GM21619 (cell line): Measurements from ENCODE around the gene ZFP64.
"Not testable (repeated sequence)": the region's sequence is repeated elsewhere in the genome, so short reads cannot be mapped to it uniquely, and the experiment has no call there.

ENCODE experiments used
- ATAC-seq: cut with Tn5 transposase; IDR thresholded peaks from one replicate; pipeline ENCODE4 v1.9.1; 2021; ENCODE audit not compliant: unreplicated experiment

Gene ZFP64

DNA sequence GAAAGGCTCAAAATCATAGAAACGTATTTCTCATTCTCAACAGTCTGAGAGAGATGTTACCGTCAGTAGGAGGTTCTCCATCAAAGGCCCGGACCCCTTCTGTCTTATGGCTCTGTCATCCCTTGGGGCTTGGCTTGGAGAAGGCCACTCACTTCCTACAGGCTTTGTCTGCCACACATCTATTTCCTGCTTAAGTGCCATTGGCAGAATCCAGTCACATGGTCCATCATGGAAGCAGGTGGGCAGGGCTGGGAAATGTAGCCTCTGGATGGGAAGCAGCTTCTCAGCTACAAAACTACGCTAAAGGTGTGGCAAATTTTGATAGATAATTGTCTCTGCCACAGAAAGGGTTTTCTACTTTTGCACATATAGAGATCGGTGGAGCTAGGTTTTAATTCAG lies 12.6 kb upstream of the ZFP64 start:
- ATAC-seq = no peak

DNA sequence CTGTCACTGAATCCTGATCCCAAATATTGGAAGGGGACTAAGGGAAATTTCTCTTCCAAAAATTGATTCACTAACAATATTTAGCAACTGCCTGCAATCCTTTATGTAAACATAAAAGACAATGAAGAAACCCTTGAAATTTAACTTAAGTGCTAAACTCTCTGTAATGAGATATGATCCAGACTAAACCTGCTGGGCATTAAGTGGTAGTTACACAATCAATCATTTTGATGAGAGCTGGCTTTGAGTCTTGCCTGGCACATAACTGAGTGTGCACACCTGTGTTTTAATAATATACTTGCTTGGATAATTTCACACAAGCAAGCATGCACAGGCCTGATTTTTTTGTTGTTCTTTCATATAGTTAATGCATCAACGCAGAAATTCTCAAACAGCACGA lies 9.8 kb upstream of the ZFP64 start:
- ATAC-seq = no peak

DNA sequence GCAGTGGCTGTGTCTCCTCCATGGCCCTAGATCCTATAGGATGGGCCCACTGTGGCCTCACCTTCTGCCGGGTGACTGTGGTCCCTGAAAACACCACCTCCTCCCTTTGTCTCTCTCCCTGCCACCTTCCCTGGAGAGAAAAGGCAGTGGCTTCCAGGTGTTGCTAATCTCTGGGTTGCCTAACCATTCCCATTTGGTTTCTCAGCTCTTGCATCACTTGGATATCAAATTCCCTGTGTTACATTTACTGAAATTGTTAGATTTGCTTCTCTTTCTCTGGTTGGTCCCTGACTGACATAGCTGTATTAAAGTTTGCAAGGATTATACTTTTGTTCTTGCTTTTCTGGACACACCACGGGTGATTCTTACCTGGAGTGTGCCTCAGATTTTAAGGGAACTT lies 9.3 kb upstream of the ZFP64 start:
- no peak for ATAC-seq

DNA sequence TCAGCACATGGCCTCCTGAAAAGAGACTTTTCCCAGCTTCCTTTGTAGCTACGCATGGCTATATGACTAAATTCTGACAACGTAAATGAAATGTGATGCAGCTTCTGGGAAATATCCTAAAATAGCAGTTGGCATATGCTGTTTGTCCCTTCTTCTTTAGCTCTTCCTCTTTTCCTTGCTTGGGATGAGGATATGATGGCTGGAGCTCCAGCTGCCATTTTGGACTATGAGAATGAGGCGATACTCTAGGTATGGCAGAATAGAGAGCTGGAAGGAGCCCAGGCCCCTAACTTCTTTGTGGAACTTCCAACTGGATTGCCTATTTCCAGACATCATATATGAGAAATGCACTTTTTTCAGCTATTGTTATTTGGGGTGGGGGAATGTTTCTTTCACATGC lies 5.3 kb upstream of the ZFP64 start:
- ATAC-seq = no peak

DNA sequence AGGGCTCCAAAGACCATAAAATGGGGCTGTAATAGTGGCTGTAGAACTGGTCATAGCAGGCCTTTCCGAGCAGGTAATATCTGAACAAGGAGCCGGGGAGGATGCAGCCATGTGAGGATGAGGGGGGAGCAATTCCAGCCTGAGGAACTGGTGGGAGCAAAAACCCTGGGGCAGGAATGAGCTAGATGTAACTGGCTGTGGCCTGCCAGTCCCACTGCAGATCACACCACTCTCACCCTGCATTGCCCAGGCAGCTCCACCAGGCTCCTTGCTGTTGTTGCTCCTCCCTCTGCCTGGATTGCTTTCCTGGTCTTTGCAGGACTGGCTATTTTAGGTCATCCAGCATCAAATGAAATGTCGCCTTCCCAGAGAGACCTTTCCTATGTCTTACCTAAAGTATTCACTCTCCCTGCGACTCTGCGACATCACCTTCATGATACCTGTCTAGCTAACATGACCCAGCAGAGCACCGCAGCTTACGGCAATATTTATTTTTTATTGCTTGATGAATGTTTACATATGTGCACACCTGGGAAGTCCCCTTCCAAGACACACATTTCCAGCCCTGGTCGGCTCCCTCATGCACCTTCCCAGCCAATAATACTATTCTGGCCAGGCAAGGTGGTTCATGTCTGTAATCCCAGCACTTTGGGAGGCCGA lies 2.4 kb upstream of the ZFP64 start:
- ATAC-seq = no peak

DNA sequence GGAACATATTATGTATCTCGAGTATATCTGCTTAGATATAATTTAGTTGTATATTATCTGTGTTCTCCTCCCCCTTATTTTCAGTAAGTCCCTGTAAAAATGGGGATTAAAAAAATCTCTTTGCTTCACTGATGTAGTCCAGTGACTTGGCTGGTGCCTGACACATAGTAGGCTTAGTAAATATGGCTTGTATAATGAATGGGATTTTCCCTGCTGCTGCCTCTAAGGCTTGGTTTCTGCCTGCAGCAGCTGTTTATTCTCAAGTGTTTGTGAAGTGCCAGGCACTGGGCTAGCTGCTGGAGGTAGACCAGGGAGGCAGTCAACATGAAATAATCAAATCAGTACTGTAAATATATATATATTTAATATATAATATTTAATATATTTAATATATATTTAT lies 1.6 kb upstream of the ZFP64 start:
- no peak for ATAC-seq

DNA sequence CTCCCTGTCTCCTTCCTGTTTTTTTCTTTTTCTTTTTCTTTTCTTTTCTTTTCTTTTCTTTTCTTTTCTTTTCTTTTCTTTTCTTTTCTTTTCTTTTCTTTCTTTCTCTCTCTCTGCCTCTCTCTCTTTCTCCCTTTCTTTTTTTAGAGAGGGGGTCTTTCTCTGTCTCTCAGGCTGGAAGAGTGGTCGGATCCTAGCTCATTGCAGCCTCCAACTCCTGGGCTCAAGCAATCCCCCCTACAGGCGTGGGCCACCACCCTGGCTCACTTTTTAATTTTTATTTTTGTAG lies 1.1 kb upstream of the ZFP64 start:
- not testable (repeated sequence) for ATAC-seq

DNA sequence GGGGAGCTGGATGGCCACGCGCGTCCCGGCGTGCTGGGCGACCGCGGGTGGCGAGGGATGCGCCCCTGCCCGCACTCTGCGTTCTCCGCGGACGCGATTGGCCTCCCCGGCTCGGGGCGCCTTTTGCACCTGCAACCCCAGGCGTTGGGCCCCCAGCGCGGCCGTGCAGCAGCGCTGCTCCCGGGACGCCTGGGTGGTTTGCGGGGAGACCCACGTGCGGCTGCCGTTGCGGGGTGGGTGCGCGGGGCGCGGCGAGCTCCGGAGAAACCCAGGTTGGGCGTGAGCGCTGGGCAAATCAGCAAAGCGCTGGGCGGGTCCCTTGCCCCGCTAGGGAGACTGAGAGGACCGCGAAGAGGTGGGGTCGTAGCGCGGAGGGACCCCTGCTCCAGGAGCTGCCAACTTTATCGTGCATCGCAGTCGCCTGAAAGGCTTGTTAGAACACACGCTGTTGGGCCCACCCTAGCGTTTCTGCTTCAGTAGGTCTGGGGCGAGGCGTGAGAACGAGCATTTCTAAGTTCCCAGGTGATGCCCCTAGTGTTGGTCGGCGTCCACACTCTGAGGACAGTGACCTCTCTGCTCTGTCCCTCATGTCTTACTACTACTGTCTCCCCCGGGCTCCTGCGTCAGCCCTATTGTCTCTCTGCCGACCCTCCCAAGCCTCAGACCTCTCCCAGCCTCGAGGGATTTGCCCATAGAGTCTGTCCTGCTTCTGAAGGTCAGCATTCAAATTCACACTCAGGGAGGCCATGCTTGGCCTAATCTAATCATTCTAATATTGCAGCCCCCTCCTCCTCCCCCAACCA lies 538 bp upstream of the ZFP64 start:
- peak; percentile 49 for ATAC-seq

DNA sequence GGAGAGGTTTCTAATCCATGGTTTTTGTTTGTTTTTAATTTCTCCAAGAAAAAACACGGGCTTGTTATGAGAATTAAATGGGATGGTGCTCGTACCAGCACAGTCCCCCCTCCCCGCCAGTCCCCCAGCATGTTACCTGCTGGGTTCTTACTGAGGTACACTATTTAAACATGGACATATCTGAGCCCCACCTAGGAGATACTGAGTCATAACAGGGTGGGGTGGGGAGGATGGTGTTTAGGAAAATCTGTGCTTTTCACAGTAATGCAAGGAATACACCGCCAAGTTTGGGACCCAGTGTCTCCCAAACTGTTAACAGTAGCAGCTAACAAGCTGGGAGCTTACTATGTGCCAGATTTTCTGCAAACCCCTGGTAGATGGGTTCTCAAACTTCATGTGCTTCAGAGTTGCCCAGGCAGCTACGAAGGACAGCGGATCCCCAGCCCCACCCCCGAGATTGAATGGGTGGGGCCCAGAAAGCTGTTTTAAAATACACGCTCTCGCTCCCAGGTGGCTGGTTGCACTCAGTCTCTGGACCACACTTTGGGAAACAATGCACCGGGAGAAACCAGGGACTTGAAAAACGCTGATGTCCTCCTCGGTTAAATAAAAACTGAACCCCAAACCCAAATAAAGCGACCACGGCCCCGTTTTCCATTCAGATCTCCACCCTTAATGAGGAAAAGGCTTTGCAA lies 995 bp downstream of the ZFP64 start:
- peak; percentile 39 for ATAC-seq

DNA sequence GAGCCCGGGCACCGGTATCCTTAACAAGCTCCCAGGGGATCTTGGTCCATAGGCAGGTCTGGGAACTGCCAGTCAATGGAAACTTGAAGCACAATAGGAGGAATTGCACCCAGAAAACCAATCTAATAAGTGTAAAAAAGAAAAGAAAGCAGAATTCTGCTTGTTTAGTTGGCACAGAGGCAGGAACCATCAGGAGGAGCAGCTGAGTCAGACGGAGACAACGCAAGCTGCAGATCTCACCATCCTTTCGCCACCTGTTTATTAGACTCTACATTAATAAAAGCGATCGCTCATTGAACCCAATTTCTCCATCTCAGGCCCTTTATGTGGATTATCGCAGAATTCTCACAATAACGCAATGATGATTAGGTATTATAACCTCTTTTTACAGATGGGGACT lies 9.8 kb downstream of the ZFP64 start:
- no peak for ATAC-seq

DNA sequence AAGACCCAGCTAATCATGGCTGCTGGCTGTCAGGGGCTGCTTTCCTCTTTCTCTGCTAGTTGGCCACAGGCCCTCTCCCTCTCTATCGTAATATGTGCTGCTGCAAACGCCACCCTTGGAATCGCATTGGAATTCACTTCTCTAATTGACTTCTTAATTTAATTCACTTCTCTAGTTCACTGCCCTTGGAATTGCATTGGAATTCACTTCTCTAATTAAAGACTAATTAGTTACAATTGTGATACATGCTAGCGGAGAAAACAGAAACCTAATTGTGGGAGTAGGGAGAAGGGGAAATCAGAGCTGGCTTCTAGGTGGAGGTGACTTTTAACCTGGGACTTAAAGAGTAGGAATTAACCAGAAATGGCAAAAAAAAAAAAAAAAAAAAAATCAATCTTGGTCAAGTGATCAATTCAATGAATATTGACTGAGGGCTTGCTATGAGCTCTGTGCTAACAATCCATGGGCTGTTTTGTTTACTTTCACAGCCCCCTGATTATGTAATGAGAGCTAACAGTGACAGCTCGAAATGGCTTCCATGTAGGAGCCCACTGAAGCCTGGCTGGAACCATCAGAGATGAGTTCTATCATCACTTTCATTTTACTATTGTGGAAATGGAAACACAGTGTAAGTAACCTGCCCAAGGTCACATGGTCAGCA lies 11.3 kb downstream of the ZFP64 start:
- ATAC-seq = no peak

DNA sequence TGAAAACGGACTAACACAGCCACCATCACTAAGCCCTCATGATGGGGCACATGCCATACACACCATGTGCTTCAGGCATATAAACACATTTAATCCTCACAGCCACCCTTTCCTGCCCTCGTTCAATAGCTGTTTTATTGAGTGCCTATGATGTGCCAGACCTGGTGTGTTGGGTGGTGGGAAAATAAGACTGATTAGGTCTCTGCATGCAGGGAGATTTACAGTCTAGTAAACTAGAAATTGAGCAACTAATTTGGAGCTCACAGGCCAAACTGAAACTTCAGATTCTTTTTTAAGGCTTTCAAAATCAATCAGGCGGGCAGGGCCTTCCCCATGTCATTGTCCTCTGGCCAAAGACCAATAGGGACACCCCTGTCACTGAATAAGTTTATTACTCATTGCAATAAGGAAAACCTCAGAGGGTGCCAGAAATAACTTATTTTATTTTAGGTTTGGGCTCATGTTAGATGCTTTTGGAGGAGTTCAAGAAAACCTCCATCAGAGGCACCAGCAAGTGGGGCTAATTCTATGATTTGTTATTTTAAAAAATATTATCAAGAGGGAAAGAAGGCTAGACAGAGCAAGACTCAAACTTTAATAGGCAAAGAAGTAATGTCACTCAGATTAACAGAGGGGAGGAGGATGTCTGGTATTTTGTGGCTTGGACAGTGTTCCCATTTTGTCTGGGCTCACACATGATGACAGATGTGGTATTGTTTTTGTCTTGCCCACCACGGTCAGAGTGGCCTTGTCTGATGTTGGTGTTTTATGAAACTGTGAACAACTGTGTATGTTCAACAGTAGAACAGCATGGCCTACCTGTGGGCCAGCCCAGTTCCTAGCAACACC lies 12.0 kb downstream of the ZFP64 start:
- peak; percentile 88 for ATAC-seq

DNA sequence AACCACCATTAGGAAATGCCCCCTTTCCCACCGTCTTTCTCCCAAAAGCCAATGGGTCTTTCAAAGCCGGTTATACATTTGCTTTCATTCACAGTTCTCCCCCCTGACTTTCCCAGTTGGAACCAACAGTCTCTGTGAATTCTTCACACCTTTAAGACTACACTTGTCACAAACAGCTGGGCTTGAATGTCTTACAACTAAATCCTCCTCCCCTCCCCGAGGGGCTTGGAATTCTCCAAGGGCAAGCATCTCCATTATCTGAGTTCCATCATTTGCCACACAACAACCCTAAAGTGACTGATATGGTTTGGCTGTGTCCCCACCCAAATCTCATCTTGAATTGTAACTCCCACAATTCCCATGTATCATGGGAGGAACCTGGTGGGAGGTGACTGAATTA lies 12.9 kb downstream of the ZFP64 start:
- ATAC-seq = no peak

DNA sequence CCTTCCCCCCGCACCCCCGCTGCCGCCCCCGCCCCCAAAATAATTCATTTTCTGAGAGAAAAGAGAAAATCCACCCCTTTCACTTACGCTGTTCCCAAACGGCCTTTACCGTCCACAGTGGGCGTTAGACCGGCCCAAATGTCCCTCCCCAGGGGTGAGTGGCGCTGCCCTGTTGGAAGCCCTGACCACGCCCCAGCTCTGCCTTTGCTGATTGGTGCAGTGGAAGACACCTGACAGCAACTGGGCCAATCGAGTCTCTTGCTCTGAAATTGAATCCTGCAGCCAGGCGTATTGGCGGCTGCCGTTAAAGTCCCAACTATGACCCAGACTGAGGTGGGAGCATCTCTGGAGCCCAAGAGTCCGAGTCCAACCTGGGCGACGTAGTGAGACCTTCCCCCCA lies 15.7 kb downstream of the ZFP64 start:
- ATAC-seq = no peak

DNA sequence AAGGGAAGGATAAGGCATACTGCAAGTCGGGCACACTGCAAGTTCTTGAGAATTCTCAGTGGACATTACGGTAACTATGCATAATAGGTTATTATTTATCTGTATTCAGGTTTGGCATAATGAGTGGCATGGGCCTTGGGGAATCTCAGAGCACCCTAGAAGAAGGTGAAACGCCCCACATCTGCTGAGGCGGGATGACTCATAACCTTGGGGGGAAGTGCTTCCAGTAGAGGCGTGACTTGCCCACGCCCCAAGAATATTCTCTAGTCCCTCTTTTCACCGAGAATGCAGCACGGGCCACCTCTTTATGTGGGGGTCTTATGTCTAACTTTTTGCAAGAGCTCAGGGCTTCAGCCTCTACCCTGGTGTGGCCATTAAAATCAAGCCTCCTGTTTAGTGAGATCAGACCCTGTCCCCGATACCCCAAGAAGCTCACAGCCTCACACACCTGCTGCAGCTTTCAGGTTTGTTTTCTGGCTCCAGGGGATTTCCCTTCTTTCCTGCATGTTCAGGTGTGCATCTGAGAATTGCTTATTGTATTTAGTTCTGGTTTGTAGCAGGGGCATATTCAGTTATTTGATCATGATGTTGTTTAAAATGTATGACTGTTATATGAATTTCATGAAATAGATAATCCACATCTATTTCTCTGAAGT lies 19.1 kb downstream of the ZFP64 start:
- ATAC-seq = peak; percentile 75

DNA sequence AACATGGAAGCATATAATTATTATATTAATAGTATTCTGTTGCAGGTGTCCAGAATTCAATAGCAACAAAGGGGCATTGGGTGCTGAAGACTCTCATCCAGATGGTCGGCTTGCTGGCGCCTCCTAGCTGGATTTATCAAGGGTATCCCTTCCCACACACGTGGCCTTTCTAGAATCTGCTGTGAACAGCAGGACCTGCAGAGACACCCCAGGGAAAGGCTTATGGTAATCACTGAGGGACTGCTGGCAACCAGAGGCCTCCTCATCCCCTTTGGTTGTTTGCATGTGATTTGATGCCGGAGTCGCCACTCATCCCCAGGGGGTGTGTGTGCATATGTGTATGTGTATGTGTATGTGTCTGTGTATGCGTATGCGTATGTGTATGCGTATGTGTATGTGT lies 20.6 kb downstream of the ZFP64 start:
- no peak for ATAC-seq

DNA sequence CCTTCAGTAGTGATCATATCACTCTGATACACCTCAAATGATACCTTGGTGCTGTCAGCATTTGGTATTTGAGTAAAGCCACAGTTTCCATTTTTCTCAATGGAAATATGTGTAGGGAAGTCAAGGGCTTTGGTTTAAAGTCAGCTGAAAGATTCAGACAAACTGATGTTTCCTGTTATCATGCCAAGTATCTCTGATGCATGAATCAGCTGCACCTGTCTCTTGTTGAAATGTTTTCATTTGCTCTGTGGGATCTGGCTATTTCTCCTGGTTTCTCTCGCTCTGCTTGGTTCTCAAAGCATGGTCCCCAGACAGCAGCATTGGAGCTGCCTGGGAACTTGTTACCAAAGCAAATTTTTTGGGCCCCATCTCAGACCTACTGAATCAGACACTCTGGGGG lies 23.5 kb downstream of the ZFP64 start:
- ATAC-seq = no peak

DNA sequence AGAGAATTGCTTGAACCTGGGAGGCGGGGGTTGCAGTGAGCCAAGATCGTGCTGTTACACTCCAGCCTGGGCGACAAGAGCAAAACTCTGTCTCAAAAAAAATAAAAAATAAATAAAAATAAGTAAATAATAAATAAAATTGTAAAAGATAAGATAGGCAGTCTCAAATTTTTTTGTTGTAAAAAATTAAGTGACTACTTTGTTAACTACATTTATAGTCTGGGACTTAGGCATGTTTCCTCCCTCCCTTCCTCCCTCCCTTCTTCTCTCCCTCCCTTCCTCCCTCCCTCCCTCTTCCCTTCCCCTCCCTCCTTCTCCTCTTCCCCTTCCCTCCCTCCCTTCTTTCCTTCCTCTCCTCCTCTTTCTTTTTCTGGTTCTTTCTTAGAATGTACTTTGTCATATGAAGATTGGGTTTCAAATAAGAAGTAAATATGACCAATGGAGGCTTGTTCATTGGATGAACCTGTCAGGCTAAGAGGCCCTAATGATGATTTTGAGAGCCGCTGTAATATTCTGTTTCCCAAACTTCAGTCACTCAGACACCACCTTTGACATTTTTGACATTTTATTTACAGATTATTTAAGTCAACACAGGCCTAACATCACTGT lies 24.2 kb downstream of the ZFP64 start:
- no peak for ATAC-seq

DNA sequence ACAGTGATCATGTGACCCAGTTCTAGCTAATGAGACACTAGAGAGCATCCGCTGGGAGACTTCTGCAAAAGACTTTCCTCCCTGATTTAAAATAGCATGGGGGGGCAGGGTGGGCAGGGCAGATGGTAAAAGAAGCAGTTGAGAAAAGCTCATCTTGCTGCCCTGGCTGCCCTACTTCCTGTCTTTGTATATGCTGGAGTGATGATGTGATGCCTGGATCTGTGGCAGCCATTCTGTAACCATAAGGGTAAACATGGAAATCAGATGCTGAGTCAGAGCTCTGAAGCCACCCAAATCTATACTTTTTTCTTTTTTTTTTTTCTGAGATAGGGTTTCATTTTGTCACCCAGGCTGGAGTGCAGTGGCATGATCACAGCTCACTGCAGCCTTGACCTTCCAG lies 25.4 kb downstream of the ZFP64 start:
- no peak for ATAC-seq

DNA sequence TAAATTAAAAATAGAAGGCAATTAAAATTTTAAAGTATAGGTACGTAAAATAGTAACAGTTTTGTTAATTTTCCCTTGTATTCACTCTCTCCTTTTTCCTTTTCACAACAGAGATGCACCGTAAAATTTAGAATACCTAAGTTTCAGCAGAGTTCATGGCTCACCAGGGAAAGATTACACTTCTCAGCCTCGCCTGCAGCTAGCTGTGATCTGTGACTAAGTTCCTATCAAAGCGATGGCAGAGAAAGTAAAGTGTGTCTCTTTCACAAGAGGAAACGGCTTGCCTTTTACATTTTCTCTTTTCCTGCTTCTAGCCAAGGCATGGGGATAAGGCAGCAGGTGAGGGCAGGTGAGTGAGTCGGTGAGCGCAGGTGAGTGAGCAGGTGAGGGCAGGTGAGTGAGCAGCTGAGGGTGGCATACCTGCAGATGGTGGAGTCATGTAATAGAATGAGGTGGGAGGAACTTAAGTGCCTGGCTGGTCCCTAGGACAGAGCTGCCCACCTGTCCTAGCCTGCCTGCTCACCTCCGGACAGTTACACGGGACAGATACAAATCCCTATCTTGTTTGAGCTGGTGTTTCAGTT lies 30.9 kb downstream of the ZFP64 start:
- ATAC-seq = no peak
